ENCODE results near the gene SLC36A4.

DNA sequence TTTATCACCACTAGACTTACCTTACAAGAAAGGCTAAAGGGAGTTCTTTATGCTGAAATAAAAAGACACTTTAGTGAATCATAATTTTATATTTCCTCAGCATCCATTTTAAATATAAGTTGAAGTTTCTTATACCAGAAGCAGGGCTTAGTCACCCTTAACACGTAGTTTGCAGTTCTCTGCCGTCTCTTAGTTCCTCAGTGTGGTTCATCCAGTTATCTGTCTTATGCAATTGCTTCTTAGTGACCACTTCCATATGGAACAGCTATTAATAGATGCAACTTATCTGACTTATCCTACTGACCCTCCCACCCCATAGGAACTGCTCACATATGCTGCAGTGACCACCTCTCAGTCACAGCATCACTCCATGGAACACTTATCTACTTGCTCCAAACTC, 11.7 kb upstream of the SLC36A4 start:
- TF ChIP-seq, protein P1, sequence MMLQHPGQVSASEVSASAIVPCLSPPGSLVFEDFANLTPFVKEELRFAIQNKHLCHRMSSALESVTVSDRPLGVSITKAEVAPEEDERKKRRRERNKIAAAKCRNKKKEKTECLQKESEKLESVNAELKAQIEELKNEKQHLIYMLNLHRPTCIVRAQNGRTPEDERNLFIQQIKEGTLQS (IDR thresholded peaks at IDR 0.05) = no peak
- TF ChIP-seq, protein P2, sequence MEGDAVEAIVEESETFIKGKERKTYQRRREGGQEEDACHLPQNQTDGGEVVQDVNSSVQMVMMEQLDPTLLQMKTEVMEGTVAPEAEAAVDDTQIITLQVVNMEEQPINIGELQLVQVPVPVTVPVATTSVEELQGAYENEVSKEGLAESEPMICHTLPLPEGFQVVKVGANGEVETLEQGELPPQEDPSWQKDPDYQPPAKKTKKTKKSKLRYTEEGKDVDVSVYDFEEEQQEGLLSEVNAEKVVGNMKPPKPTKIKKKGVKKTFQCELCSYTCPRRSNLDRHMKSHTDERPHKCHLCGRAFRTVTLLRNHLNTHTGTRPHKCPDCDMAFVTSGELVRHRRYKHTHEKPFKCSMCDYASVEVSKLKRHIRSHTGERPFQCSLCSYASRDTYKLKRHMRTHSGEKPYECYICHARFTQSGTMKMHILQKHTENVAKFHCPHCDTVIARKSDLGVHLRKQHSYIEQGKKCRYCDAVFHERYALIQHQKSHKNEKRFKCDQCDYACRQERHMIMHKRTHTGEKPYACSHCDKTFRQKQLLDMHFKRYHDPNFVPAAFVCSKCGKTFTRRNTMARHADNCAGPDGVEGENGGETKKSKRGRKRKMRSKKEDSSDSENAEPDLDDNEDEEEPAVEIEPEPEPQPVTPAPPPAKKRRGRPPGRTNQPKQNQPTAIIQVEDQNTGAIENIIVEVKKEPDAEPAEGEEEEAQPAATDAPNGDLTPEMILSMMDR (IDR thresholded peaks at IDR 0.05 in 2 of 3, conservative IDR thresholded peaks at IDR 0.05 in 1 of 3; ENCODE audit: borderline replicate concordance in 1 of 3, insufficient read depth in 1 of 3, low read depth in 2 of 3, low read length in 2 of 3) = no peak
- TF ChIP-seq EZH2phosphoT487 (IDR thresholded peaks at IDR 0.05; ENCODE audit: borderline replicate concordance) (no peak), POLR2A (IDR thresholded peaks at IDR 0.05; ENCODE audit: borderline replicate concordance, extremely low read depth, insufficient read depth, insufficient read length) (no peak), CEBPB (IDR thresholded peaks at IDR 0.05; ENCODE audit: low read depth) (no peak), EZH2 (IDR thresholded peaks at IDR 0.05) (no peak), ZFX (IDR thresholded peaks at IDR 0.05) (no peak), SIN3A (IDR thresholded peaks at IDR 0.05; ENCODE audit: low read depth) (no peak), ELF1 (IDR thresholded peaks at IDR 0.05; ENCODE audit: borderline replicate concordance, low read depth) (no peak), JUND (IDR thresholded peaks at IDR 0.05) (no peak)
- TF ChIP-seq, protein P3, sequence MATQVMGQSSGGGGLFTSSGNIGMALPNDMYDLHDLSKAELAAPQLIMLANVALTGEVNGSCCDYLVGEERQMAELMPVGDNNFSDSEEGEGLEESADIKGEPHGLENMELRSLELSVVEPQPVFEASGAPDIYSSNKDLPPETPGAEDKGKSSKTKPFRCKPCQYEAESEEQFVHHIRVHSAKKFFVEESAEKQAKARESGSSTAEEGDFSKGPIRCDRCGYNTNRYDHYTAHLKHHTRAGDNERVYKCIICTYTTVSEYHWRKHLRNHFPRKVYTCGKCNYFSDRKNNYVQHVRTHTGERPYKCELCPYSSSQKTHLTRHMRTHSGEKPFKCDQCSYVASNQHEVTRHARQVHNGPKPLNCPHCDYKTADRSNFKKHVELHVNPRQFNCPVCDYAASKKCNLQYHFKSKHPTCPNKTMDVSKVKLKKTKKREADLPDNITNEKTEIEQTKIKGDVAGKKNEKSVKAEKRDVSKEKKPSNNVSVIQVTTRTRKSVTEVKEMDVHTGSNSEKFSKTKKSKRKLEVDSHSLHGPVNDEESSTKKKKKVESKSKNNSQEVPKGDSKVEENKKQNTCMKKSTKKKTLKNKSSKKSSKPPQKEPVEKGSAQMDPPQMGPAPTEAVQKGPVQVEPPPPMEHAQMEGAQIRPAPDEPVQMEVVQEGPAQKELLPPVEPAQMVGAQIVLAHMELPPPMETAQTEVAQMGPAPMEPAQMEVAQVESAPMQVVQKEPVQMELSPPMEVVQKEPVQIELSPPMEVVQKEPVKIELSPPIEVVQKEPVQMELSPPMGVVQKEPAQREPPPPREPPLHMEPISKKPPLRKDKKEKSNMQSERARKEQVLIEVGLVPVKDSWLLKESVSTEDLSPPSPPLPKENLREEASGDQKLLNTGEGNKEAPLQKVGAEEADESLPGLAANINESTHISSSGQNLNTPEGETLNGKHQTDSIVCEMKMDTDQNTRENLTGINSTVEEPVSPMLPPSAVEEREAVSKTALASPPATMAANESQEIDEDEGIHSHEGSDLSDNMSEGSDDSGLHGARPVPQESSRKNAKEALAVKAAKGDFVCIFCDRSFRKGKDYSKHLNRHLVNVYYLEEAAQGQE (IDR thresholded peaks at IDR 0.05; ENCODE audit: low read depth) = no peak
- TF ChIP-seq, protein P4, sequence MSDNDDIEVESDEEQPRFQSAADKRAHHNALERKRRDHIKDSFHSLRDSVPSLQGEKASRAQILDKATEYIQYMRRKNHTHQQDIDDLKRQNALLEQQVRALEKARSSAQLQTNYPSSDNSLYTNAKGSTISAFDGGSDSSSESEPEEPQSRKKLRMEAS (IDR thresholded peaks at IDR 0.05) = no peak
